ENCODE measurements around the gene TRIM8. TPM values are rescaled to one million over a fixed set of nuclear protein-coding genes. Genes with fewer than 3 reads are reported as not detected.

TRIM8 gene
- total RNA-seq, 1 experiment from 2014 or later, result 36.3 TPM

DNA sequence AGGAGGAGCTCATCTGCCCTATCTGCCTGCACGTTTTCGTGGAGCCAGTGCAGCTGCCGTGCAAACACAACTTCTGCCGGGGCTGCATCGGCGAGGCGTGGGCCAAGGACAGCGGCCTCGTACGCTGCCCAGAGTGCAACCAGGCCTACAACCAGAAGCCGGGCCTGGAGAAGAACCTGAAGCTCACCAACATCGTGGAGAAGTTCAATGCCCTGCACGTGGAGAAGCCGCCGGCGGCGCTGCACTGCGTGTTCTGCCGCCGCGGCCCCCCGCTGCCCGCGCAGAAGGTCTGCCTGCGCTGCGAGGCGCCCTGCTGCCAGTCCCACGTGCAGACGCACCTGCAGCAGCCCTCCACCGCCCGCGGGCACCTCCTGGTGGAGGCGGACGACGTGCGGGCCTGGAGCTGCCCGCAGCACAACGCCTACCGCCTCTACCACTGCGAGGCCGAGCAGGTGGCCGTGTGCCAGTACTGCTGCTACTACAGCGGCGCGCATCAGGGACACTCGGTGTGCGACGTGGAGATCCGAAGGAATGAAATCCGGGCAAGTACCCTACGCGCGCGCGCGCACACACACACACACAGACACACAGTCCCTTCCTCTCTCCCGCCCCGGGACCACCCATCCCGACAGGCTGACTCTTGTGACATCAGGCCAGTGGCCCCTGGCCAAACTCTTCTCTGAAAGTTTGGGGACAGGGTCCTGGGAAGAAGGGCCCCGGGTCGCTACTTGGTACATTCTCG, 538 bp downstream of the TRIM8 start:
- CTCF ChIA-PET, result interaction anchor here (0.6 to 3.2 kb wide), 24 partner anchors 9 to 261 kb away, joined by 3 to 45 read pairs (median 4); partner anchors contain the start of genes ACTR1A, ARL3, SFXN2 and SUFU
- ATAC-seq (peak; percentile 12), DNase-seq (ENCODE audit: low spot score) (peak; percentile 83)
- POLR2A ChIA-PET, result interaction anchor here (0.6 to 3.2 kb wide), 12 partner anchors 9 to 956 kb away, joined by 3 to 22 read pairs (median 3); no protein-coding TSS in a partner anchor
- Mint-ChIP-seq H3K27ac (peak overlapping the region; percentile 94), H3K4me3 (peak overlapping the region; percentile 96), H3K9me3 (no peaks in the 10 kb centered on the region), H3K27me3 (ENCODE audit: low read depth) (no peaks in the 10 kb centered on the region), H3K36me3 (no peaks in the 10 kb centered on the region), H3K4me1 (peaks cover 45% of the 10 kb centered on the region)
- TF ChIP-seq, protein P1, sequence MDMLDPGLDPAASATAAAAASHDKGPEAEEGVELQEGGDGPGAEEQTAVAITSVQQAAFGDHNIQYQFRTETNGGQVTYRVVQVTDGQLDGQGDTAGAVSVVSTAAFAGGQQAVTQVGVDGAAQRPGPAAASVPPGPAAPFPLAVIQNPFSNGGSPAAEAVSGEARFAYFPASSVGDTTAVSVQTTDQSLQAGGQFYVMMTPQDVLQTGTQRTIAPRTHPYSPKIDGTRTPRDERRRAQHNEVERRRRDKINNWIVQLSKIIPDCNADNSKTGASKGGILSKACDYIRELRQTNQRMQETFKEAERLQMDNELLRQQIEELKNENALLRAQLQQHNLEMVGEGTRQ (CRISPR knock-in tag; IDR thresholded peaks at IDR 0.05), result peak; percentile 72
- TF ChIP-seq, protein P2, sequence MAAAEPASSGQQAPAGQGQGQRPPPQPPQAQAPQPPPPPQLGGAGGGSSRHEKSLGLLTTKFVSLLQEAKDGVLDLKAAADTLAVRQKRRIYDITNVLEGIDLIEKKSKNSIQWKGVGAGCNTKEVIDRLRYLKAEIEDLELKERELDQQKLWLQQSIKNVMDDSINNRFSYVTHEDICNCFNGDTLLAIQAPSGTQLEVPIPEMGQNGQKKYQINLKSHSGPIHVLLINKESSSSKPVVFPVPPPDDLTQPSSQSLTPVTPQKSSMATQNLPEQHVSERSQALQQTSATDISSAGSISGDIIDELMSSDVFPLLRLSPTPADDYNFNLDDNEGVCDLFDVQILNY (CRISPR knock-in tag; IDR thresholded peaks at IDR 0.05), result 0 out of 2 replicates have a peak, but pooled peaks have one; percentile 33
- TF ChIP-seq, protein P3, sequence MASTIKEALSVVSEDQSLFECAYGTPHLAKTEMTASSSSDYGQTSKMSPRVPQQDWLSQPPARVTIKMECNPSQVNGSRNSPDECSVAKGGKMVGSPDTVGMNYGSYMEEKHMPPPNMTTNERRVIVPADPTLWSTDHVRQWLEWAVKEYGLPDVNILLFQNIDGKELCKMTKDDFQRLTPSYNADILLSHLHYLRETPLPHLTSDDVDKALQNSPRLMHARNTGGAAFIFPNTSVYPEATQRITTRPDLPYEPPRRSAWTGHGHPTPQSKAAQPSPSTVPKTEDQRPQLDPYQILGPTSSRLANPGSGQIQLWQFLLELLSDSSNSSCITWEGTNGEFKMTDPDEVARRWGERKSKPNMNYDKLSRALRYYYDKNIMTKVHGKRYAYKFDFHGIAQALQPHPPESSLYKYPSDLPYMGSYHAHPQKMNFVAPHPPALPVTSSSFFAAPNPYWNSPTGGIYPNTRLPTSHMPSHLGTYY (CRISPR knock-in tag; IDR thresholded peaks at IDR 0.05), result no peak
- TF ChIP-seq NR2C2 (CRISPR knock-in tag; IDR thresholded peaks at IDR 0.05) (no peak), TEAD1 (CRISPR knock-in tag; IDR thresholded peaks at IDR 0.05) (peak; percentile 74; the same call in 1 of the 2 replicates), CREM (CRISPR knock-in tag; IDR thresholded peaks at IDR 0.05) (peak; percentile 68; the same call in 1 of the 2 replicates), CREB1 (CRISPR knock-in tag; IDR thresholded peaks at IDR 0.05) (0 out of 2 replicates have a peak, but pooled peaks have one; percentile 35), PRRX2 (CRISPR knock-in tag; IDR thresholded peaks at IDR 0.05) (no peak), JAZF1 (CRISPR knock-in tag; IDR thresholded peaks at IDR 0.05) (no peak), EMX1 (CRISPR knock-in tag; IDR thresholded peaks at IDR 0.05) (no peak), MYBL2 (CRISPR knock-in tag; IDR thresholded peaks at IDR 0.05) (peak; percentile 87), FOXP1 (CRISPR knock-in tag; IDR thresholded peaks at IDR 0.05; ENCODE audit: borderline replicate concordance) (peak; percentile 93; the same call in 1 of the 2 replicates), ZNF423 (CRISPR knock-in tag; IDR thresholded peaks at IDR 0.05) (peak; percentile 71), NFE2L1 (CRISPR knock-in tag; IDR thresholded peaks at IDR 0.05) (no peak; the same call in 1 of the 2 replicates), IRF2 (CRISPR knock-in tag; IDR thresholded peaks at IDR 0.05; ENCODE audit: borderline replicate concordance, low read depth) (no peak), ZNF232 (CRISPR knock-in tag; IDR thresholded peaks at IDR 0.05) (peak; percentile 92), GABPB1 (CRISPR knock-in tag; IDR thresholded peaks at IDR 0.05) (peak; percentile 61; the same call in 1 of the 2 replicates), RELA (CRISPR knock-in tag; IDR thresholded peaks at IDR 0.05; ENCODE audit: borderline replicate concordance) (no peak)
- TF ChIP-seq, protein P4, sequence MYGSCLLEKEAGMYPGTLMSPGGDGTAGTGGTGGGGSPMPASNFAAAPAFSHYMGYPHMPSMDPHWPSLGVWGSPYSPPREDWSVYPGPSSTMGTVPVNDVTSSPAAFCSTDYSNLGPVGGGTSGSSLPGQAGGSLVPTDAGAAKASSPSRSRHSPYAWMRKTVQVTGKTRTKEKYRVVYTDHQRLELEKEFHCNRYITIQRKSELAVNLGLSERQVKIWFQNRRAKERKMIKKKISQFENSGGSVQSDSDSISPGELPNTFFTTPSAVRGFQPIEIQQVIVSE (CRISPR knock-in tag; IDR thresholded peaks at IDR 0.05; ENCODE audit: borderline replicate concordance), result no peak
- TF ChIP-seq, protein P5, sequence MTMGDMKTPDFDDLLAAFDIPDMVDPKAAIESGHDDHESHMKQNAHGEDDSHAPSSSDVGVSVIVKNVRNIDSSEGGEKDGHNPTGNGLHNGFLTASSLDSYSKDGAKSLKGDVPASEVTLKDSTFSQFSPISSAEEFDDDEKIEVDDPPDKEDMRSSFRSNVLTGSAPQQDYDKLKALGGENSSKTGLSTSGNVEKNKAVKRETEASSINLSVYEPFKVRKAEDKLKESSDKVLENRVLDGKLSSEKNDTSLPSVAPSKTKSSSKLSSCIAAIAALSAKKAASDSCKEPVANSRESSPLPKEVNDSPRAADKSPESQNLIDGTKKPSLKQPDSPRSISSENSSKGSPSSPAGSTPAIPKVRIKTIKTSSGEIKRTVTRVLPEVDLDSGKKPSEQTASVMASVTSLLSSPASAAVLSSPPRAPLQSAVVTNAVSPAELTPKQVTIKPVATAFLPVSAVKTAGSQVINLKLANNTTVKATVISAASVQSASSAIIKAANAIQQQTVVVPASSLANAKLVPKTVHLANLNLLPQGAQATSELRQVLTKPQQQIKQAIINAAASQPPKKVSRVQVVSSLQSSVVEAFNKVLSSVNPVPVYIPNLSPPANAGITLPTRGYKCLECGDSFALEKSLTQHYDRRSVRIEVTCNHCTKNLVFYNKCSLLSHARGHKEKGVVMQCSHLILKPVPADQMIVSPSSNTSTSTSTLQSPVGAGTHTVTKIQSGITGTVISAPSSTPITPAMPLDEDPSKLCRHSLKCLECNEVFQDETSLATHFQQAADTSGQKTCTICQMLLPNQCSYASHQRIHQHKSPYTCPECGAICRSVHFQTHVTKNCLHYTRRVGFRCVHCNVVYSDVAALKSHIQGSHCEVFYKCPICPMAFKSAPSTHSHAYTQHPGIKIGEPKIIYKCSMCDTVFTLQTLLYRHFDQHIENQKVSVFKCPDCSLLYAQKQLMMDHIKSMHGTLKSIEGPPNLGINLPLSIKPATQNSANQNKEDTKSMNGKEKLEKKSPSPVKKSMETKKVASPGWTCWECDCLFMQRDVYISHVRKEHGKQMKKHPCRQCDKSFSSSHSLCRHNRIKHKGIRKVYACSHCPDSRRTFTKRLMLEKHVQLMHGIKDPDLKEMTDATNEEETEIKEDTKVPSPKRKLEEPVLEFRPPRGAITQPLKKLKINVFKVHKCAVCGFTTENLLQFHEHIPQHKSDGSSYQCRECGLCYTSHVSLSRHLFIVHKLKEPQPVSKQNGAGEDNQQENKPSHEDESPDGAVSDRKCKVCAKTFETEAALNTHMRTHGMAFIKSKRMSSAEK (CRISPR knock-in tag; IDR thresholded peaks at IDR 0.05; ENCODE audit: borderline replicate concordance), result no peak
- TF ChIP-seq, protein P6, sequence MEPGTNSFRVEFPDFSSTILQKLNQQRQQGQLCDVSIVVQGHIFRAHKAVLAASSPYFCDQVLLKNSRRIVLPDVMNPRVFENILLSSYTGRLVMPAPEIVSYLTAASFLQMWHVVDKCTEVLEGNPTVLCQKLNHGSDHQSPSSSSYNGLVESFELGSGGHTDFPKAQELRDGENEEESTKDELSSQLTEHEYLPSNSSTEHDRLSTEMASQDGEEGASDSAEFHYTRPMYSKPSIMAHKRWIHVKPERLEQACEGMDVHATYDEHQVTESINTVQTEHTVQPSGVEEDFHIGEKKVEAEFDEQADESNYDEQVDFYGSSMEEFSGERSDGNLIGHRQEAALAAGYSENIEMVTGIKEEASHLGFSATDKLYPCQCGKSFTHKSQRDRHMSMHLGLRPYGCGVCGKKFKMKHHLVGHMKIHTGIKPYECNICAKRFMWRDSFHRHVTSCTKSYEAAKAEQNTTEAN (CRISPR knock-in tag; IDR thresholded peaks at IDR 0.05), result peak; percentile 94; the same call in 1 of the 2 replicates
- TF ChIP-seq, protein P7, sequence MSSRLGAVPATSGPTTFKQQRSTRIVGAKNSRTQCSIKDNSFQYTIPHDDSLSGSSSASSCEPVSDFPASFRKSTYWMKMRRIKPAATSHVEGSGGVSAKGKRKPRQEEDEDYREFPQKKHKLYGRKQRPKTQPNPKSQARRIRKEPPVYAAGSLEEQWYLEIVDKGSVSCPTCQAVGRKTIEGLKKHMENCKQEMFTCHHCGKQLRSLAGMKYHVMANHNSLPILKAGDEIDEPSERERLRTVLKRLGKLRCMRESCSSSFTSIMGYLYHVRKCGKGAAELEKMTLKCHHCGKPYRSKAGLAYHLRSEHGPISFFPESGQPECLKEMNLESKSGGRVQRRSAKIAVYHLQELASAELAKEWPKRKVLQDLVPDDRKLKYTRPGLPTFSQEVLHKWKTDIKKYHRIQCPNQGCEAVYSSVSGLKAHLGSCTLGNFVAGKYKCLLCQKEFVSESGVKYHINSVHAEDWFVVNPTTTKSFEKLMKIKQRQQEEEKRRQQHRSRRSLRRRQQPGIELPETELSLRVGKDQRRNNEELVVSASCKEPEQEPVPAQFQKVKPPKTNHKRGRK (CRISPR knock-in tag; IDR thresholded peaks at IDR 0.05; ENCODE audit: borderline replicate concordance), result no peak
- TF ChIP-seq, protein P8, sequence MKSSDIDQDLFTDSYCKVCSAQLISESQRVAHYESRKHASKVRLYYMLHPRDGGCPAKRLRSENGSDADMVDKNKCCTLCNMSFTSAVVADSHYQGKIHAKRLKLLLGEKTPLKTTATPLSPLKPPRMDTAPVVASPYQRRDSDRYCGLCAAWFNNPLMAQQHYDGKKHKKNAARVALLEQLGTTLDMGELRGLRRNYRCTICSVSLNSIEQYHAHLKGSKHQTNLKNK (CRISPR knock-in tag; IDR thresholded peaks at IDR 0.05), result no peak
- TF ChIP-seq, protein P9, sequence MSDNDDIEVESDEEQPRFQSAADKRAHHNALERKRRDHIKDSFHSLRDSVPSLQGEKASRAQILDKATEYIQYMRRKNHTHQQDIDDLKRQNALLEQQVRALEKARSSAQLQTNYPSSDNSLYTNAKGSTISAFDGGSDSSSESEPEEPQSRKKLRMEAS (CRISPR knock-in tag; IDR thresholded peaks at IDR 0.05), result peak; percentile 96

Measured in WTC11 (cell line).